Measurements from ENCODE around the gene ERN1. TPM values are rescaled to one million over a fixed set of nuclear protein-coding genes. Genes with fewer than 3 reads are reported as not detected.
"Not testable (repeated sequence)": the region's sequence is repeated elsewhere in the genome, so short reads cannot be mapped to it uniquely, and the experiment has no call there.

The ERN1 gene
- total RNA-seq, 2 donors from 2014 or later, result 9.0 to 13.7 TPM

GRCh38 chr17:64123114-64123513, 6.8 kb downstream of the ERN1 start:
- peak; percentile 17 for DNase-seq
- no peak overlapping the region for H3K4me3 Mint-ChIP-seq
- peaks cover 3% of the 10 kb centered on the region for H3K9me3 Mint-ChIP-seq
- H3K36me3 Mint-ChIP-seq (ENCODE audit: low read depth), result peaks cover 2% of the 10 kb centered on the region
- H3K4me1 Mint-ChIP-seq, result no peaks in the 10 kb centered on the region
- Histone ChIP-seq H3K27ac (ENCODE audit: low read depth, low read length) (no peak overlapping the region), H3K4me1 (ENCODE audit: control insufficient read depth, insufficient read depth, low read length) (no peaks in the 10 kb centered on the region), H3K4me3 (ENCODE audit: low read length) (no peak overlapping the region), H3K9me3 (ENCODE audit: control insufficient read depth, low read length) (no peaks in the 10 kb centered on the region), H3K36me3 (ENCODE audit: control insufficient read depth, insufficient read depth, low read length) (no peaks in the 10 kb centered on the region), H3K9ac (ENCODE audit: extremely low read depth, low read length, poor library complexity, severe bottlenecking) (no peak overlapping the region), H3K27me3 (ENCODE audit: control insufficient read depth, insufficient read depth, low read length, poor library complexity, severe bottlenecking) (no peaks in the 10 kb centered on the region)
- TF ChIP-seq CTCF (conservative IDR thresholded peaks at IDR 0.05), result no peak
- WGBS, 2 experiments (ENCODE audit: insufficient coverage in 1 of 2, insufficient read length in 1 of 2), result 88 to 92% methylated on average over 4 of the region's 4 CpGs
- no peaks in the 10 kb centered on the region for H3K27me3 Mint-ChIP-seq (ENCODE audit: insufficient read depth)
- H3K27ac Mint-ChIP-seq, result no peak overlapping the region

- H3K9me3 ChIP-seq (ENCODE audit: control insufficient read depth, low read length); H3K36me3 Mint-ChIP-seq (ENCODE audit: low read depth); H3K36me3 ChIP-seq (ENCODE audit: control insufficient read depth, insufficient read depth, low read length); H3K9me3 Mint-ChIP-seq; H3K27ac Mint-ChIP-seq; H3K4me1 ChIP-seq (ENCODE audit: control insufficient read depth, insufficient read depth, low read length); H3K4me3 Mint-ChIP-seq; H3K27me3 ChIP-seq (ENCODE audit: control insufficient read depth, insufficient read depth, low read length, poor library complexity, severe bottlenecking); H3K4me3 ChIP-seq (ENCODE audit: low read length); H3K4me1 Mint-ChIP-seq; H3K27me3 Mint-ChIP-seq (ENCODE audit: insufficient read depth); H3K9ac ChIP-seq (ENCODE audit: extremely low read depth, low read length, poor library complexity, severe bottlenecking): not testable (repeated sequence)
- peak overlapping the region; percentile 22 for H3K27ac ChIP-seq (ENCODE audit: low read depth, low read length)
- 89 to 93% methylated on average over 12 to 13 of the region's 13 CpGs for WGBS, 2 experiments (ENCODE audit: insufficient coverage in 1 of 2, insufficient read length in 1 of 2)
- DNase-seq, result peak; percentile 45
Observed at GRCh38 chr17:64120972-64121786, 8.8 kb downstream of the ERN1 start.

GRCh38 chr17:64120159-64120810, 9.7 kb downstream of the ERN1 start:
- H3K9ac ChIP-seq (ENCODE audit: extremely low read depth, low read length, poor library complexity, severe bottlenecking), result no peak overlapping the region
- no peaks in the 10 kb centered on the region for H3K36me3 ChIP-seq (ENCODE audit: control insufficient read depth, insufficient read depth, low read length)
- 90 to 100% methylated on average over 2 to 3 of the region's 3 CpGs for WGBS, 2 experiments (ENCODE audit: insufficient coverage in 1 of 2, insufficient read length in 1 of 2)
- Mint-ChIP-seq H3K27ac (no peak overlapping the region), H3K27me3 (ENCODE audit: insufficient read depth) (no peaks in the 10 kb centered on the region), H3K36me3 (ENCODE audit: low read depth) (peaks cover 4% of the 10 kb centered on the region), H3K4me1 (no peaks in the 10 kb centered on the region), H3K4me3 (no peak overlapping the region), H3K9me3 (peaks cover 3% of the 10 kb centered on the region)
- H3K27me3 ChIP-seq (ENCODE audit: control insufficient read depth, insufficient read depth, low read length, poor library complexity, severe bottlenecking), result no peaks in the 10 kb centered on the region
- peak; percentile 16 for DNase-seq
- no peak for TF ChIP-seq CTCF (conservative IDR thresholded peaks at IDR 0.05)
- no peaks in the 10 kb centered on the region for H3K9me3 ChIP-seq (ENCODE audit: control insufficient read depth, low read length)
- H3K4me3 ChIP-seq (ENCODE audit: low read length), result no peak overlapping the region
- H3K4me1 ChIP-seq (ENCODE audit: control insufficient read depth, insufficient read depth, low read length), result no peaks in the 10 kb centered on the region
- H3K27ac ChIP-seq (ENCODE audit: low read depth, low read length), result peak overlapping the region; percentile 54
